Central memory CD8-positive, alpha-beta T cell (primary cell): ENCODE measurements around the gene CDH23.
A peak's percentile ranks its signal among the peaks of the same experiment; 100 is the strongest.

Experiments used
- ATAC-seq: fragments of 150-1000 bp; cut with Tn5 transposase; replicated peaks from 2 replicates; pipeline ENCODE4 v1.10.0; 2022; ENCODE audit warnings: mild to moderate bottlenecking, moderate FRiP score, moderate number of reproducible peaks; ENCODE audit not compliant: poor library complexity, severe bottlenecking; ENCODE audit errors: extremely low read depth
- DNase-seq, 2 donors: peaks; one replicate each; pipeline ENCODE4 v3.0.0; 2021; ENCODE audit warnings: low spot score in 2 of 2
- H3K27ac Mint-ChIP-seq: one replicate; pipeline ENCODE4 v1.8.0; 2022; ENCODE audit warnings: low read depth, mild to moderate bottlenecking, moderate library complexity, mixed read lengths
- H3K27me3 Mint-ChIP-seq: one replicate; pipeline ENCODE4 v1.8.0; 2022; ENCODE audit warnings: mixed read lengths
- H3K36me3 Mint-ChIP-seq: one replicate; pipeline ENCODE4 v1.8.0; 2022; ENCODE audit warnings: mild to moderate bottlenecking, moderate library complexity, mixed read lengths; ENCODE audit not compliant: insufficient read depth
- H3K4me1 Mint-ChIP-seq: one replicate; pipeline ENCODE4 v1.8.0; 2022; ENCODE audit warnings: mixed read lengths
- H3K4me3 Mint-ChIP-seq: one replicate; pipeline ENCODE4 v1.8.0; 2022; ENCODE audit warnings: mild to moderate bottlenecking, moderate library complexity, mixed read lengths
- H3K9me3 Mint-ChIP-seq: one replicate; pipeline ENCODE4 v1.8.0; 2022; ENCODE audit warnings: mixed read lengths

CDH23 gene

DNA sequence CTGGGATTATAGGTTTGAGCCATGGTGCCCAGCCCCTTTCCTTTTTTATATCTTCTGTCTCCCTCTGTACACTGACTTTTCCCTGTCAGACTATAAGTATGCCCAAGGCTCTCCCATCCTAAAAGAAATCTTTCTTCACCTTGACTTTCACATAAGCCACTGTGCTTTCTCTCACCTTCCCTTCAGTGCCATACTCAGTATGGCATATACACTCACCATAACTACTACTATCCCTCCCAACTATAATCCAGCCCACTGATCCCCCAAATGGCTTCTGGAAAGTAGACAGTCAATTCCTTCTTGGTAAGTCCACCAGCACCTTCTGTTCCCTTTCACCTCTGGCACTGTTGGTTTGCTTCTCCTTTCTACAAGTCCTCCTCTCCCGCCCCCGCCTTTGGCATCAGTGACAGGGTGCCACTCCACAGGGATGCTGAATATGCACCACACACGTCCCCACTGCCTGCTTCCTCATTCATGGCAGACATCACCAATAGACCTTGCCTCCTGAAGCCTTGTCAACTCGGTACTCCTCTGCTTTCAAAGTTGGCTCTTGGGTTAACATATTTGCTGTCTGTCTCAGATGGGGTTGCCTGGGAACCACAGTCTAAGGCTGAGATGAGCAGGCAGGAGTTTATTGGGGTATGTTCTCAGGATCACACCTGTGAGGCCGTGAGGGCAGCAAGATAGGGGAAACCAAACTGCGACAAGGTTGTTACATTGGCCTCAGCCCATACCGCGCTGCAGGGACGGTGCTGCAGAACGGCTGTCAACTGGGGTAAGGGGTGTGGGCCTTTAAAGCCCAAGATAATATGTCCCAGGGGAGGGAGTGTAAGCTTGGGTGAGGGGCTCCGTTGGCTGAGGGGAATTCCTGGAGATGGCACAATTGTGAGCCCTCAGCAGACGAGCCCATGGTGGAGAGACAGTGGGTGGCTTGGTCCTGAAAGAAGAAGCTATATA lies 461.5 kb downstream of the CDH23 start:
- Mint-ChIP-seq H3K4me1 (no peaks in the 10 kb centered on the region), H3K4me3 (no peak overlapping the region), H3K27ac (no peak overlapping the region), H3K9me3 (no peaks in the 10 kb centered on the region), H3K27me3 (no peaks in the 10 kb centered on the region), H3K36me3 (peaks cover 1% of the 10 kb centered on the region)
- ATAC-seq (peak; percentile 28), DNase-seq (no peak)

- Mint-ChIP-seq H3K9me3 (no peaks in the 10 kb centered on the region), H3K27me3 (no peaks in the 10 kb centered on the region), H3K27ac (no peak overlapping the region), H3K4me1 (no peaks in the 10 kb centered on the region), H3K36me3 (peaks cover 1% of the 10 kb centered on the region), H3K4me3 (no peak overlapping the region)
- ATAC-seq: no peak
- no peak for DNase-seq
These were observed 463.7 kb downstream of the CDH23 start for GRCh38 chr10:71860243-71861029.

DNA sequence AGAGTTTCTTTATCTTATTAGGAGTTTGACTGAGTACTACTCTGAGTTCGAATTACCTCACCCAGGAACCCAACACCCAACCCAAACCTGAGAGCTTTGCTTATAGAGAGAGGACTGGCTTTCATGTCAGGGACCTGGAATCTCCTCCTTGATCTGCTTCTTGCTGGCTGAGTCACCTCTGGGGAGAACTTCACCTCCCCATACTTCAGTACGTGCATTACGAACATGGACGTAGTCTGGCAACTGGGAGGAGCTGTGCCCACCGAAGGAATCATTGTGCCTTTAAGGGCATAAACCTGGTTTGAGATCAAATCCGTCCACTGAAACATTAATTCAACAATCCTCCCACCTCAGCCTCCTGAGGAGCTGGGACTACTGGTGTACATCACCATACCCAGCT lies 466.5 kb downstream of the CDH23 start:
- H3K27ac Mint-ChIP-seq: no peak overlapping the region
- no peak for DNase-seq
- no peaks in the 10 kb centered on the region for H3K27me3 Mint-ChIP-seq
- no peak for ATAC-seq
- H3K4me3 Mint-ChIP-seq: no peak overlapping the region
- H3K4me1 Mint-ChIP-seq: no peaks in the 10 kb centered on the region
- no peaks in the 10 kb centered on the region for H3K9me3 Mint-ChIP-seq
- H3K36me3 Mint-ChIP-seq: peaks cover 1% of the 10 kb centered on the region

- H3K4me3 Mint-ChIP-seq: no peak overlapping the region
- H3K27ac Mint-ChIP-seq: no peak overlapping the region
- H3K9me3 Mint-ChIP-seq: no peaks in the 10 kb centered on the region
- DNase-seq: no peak
- no peak for ATAC-seq
- H3K36me3 Mint-ChIP-seq: no peaks in the 10 kb centered on the region
- H3K4me1 Mint-ChIP-seq: no peaks in the 10 kb centered on the region
- H3K27me3 Mint-ChIP-seq: no peaks in the 10 kb centered on the region
These were observed 468.2 kb downstream of the CDH23 start for GRCh38 chr10:71864911-71865361.
